Thoracic aorta (tissue), 2 donors: ENCODE measurements around the gene NEGR1. TPM values are rescaled to one million over a fixed set of nuclear protein-coding genes. Genes with fewer than 3 reads are reported as not detected.

Source experiments
- ATAC-seq: fragments of 150-250 bp; one replicate; pipeline ENCODE4 v1.8.0; 2017; ENCODE audit warnings: low read depth; ENCODE audit not compliant: insufficient number of reproducible peaks, low FRiP score
- DNase-seq: peaks from one replicate; pipeline ENCODE4 v3.0.0-alpha.2; 2020; ENCODE audit warnings: low spot score
- H3K27ac ChIP-seq, 2 donors: fragments of 200-600 bp; sonication (generic); 1 replicate in 1 of 2; 2 replicates in 1 of 2; pipeline ENCODE4 v1.5.1; 2016; ENCODE audit warnings: mild to moderate bottlenecking in 2 of 2, moderate library complexity in 2 of 2
- H3K27me3 ChIP-seq: fragments of 200-600 bp; sonication (generic); replicated peaks from 2 replicates; pipeline ENCODE4 v1.6.0; 2016; ENCODE audit warnings: mild to moderate bottlenecking; ENCODE audit not compliant: insufficient read depth
- H3K36me3 ChIP-seq: fragments of 200-600 bp; sonication (generic); one replicate; pipeline ENCODE4 v1.5.1; 2016
- H3K4me1 ChIP-seq, 2 donors: fragments of 200-600 bp; sonication (generic); 1 replicate in 1 of 2; 2 replicates in 1 of 2; pipeline versions ENCODE4 v1.5.1 to v1.6.0; 2016; ENCODE audit warnings: low read depth in 2 of 2, mild to moderate bottlenecking in 1 of 2; ENCODE audit not compliant: control insufficient read depth in 1 of 2
- H3K4me3 ChIP-seq: fragments of 200-600 bp; sonication (generic); 2 replicates; pipeline ENCODE4 v1.5.1; 2016; ENCODE audit warnings: mild to moderate bottlenecking
- H3K9me3 ChIP-seq: fragments of 200-600 bp; sonication (generic); 2 replicates; pipeline ENCODE4 v1.5.1; 2016
- CTCF ChIP-seq: fragments of 200-600 bp; sonication (generic); IDR thresholded peaks from one replicate; pipeline ENCODE4 v1.5.1; 2019; ENCODE audit warnings: antibody characterized with exemption
- total RNA-seq, 2 donors: library from RNA; depleted of rRNA; stranded (reverse); fragments of >200 nt; gene quantifications; one replicate each; pipeline versions ENCODE4 v1.1.0 to v1.2.3, GENCODE V29; 2016

Gene NEGR1
- total RNA-seq, 2 donors from 2014 or later: 10.4 to 14.4 TPM

GRCh38 chr1:71618766-71619530 lies 663.4 kb downstream of the NEGR1 start:
- no peak for ATAC-seq

GRCh38 chr1:71618191-71618590 lies 664.1 kb downstream of the NEGR1 start:
- Histone ChIP-seq H3K36me3 (no peaks in the 10 kb centered on the region), H3K4me3 (no peak overlapping the region), H3K4me1 (no peaks in the 10 kb centered on the region), H3K9me3 (no peaks in the 10 kb centered on the region), H3K27me3 (no peaks in the 10 kb centered on the region), H3K27ac (no peak overlapping the region)
- DNase-seq (no peak), ATAC-seq (no peak)
- TF ChIP-seq CTCF: no peak

More at GRCh38 chr1:71618766-71619530, 663.4 kb downstream of the NEGR1 start:
- H3K4me1 ChIP-seq: no peaks in the 10 kb centered on the region
- no peak overlapping the region for H3K4me3 ChIP-seq
- H3K27ac ChIP-seq: no peak overlapping the region
- DNase-seq: no peak
- H3K9me3 ChIP-seq: no peaks in the 10 kb centered on the region
- TF ChIP-seq CTCF: no peak
- H3K27me3 ChIP-seq: no peaks in the 10 kb centered on the region
- H3K36me3 ChIP-seq: no peaks in the 10 kb centered on the region

- Histone ChIP-seq H3K27me3 (no peaks in the 10 kb centered on the region), H3K4me3 (no peak overlapping the region), H3K36me3 (no peaks in the 10 kb centered on the region), H3K27ac (no peak overlapping the region), H3K9me3 (no peaks in the 10 kb centered on the region), H3K4me1 (no peaks in the 10 kb centered on the region)
- ATAC-seq: no peak
- DNase-seq: no peak
- TF ChIP-seq CTCF: no peak
These were observed 671.9 kb downstream of the NEGR1 start for GRCh38 chr1:71610476-71610875.

GRCh38 chr1:71603044-71603776 lies 679.1 kb downstream of the NEGR1 start:
- H3K36me3 ChIP-seq: no peaks in the 10 kb centered on the region
- no peaks in the 10 kb centered on the region for H3K9me3 ChIP-seq
- DNase-seq (no peak), ATAC-seq (no peak)
- no peaks in the 10 kb centered on the region for H3K4me1 ChIP-seq
- no peak overlapping the region for H3K4me3 ChIP-seq
- H3K27ac ChIP-seq: no peak overlapping the region
- no peak for TF ChIP-seq CTCF
- no peaks in the 10 kb centered on the region for H3K27me3 ChIP-seq

- no peaks in the 10 kb centered on the region for H3K4me1 ChIP-seq
- no peaks in the 10 kb centered on the region for H3K36me3 ChIP-seq
- no peak overlapping the region for H3K27ac ChIP-seq
- no peak for TF ChIP-seq CTCF
- H3K4me3 ChIP-seq: no peak overlapping the region
- no peak for DNase-seq
- no peak for ATAC-seq
- H3K9me3 ChIP-seq: no peaks in the 10 kb centered on the region
- no peaks in the 10 kb centered on the region for H3K27me3 ChIP-seq
These were observed 682.3 kb downstream of the NEGR1 start for GRCh38 chr1:71600023-71600422.
